ENCODE results near the gene PIP4K2C.
"Not testable (repeated sequence)": the region's sequence is repeated elsewhere in the genome, so short reads cannot be mapped to it uniquely, and the experiment has no call there.

The PIP4K2C gene

GRCh38 chr12:57623811-57624390 lies 32.9 kb downstream of the PIP4K2C start:
- no peak for DNase-seq

- no peak for DNase-seq
These were observed 33.6 kb downstream of the PIP4K2C start for GRCh38 chr12:57624441-57625220.

- no peak for DNase-seq
These were observed 34.5 kb downstream of the PIP4K2C start for GRCh38 chr12:57625261-57626032.

- DNase-seq, result no peak
These were observed 35.3 kb downstream of the PIP4K2C start for GRCh38 chr12:57626111-57626920.

- no peak for DNase-seq
These were observed 36.0 kb downstream of the PIP4K2C start for GRCh38 chr12:57626921-57627445.

- no peak for DNase-seq
These were observed 36.7 kb downstream of the PIP4K2C start for GRCh38 chr12:57627501-57628279.

GRCh38 chr12:57628280-57629191 lies 37.5 kb downstream of the PIP4K2C start:
- DNase-seq, result no peak

- DNase-seq, result no peak
These were observed 39.0 kb downstream of the PIP4K2C start for GRCh38 chr12:57629897-57630471.

- no peak for DNase-seq
These were observed 40.0 kb downstream of the PIP4K2C start for GRCh38 chr12:57630891-57631433.

- DNase-seq, result no peak
These were observed 40.6 kb downstream of the PIP4K2C start for GRCh38 chr12:57631566-57632072.

GRCh38 chr12:57632073-57632957 lies 41.3 kb downstream of the PIP4K2C start:
- no peak for DNase-seq

GRCh38 chr12:57632958-57633840 lies 42.2 kb downstream of the PIP4K2C start, which contains the start of gene B4GALNT1:
TSS of gene B4GALNT1 (minus strand) at chr12:57633201. CDS start at chr12:57632132, 1,069 bp downstream.
- peak; percentile 53 for DNase-seq

GRCh38 chr12:57636731-57637130 lies 45.7 kb downstream of the PIP4K2C start:
- DNase-seq, result not testable (repeated sequence)

GRCh38 chr12:57637364-57637763 lies 46.4 kb downstream of the PIP4K2C start:
- no peak for DNase-seq

- DNase-seq, result no peak
These were observed 47.1 kb downstream of the PIP4K2C start for GRCh38 chr12:57638096-57638495.

- DNase-seq, result no peak
These were observed 49.4 kb downstream of the PIP4K2C start for GRCh38 chr12:57640175-57641042.

Data from T-helper 9 cell (primary cell).